ENCODE data around the gene VPS25.

The VPS25 gene

DNA sequence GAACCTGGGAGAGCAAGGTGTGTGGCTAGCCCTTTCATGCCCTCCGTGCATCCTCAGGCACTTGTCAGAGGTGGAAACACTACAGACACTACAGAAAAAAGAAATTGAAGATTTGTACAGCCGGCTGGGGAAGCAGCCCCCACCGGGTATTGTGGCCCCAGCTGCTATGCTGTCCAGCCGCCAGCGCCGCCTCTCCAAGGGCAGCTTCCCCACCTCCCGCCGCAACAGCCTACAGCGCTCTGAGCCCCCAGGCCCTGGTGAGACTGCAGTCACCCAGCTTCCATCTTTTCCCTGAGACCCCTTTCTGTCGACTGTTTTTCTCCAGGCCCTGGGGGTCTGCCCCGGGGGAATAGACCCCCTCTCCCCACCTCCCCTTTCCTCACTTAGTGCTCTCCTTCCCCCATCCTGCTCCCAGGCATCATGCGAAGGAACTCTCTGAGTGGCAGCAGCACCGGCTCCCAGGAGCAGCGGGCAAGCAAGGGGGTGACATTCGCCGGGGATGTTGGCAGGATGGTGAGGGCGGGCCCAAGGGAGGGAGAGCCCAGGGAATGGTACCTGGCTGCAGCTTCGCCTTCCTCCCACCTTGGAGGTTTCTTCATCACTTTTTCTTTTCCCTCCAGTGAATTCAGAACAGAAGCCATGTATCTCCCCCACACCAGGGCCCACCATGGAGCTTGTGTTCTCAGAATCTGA lies 23.0 kb downstream of the VPS25 start:
- no peak for DNase-seq

DNA sequence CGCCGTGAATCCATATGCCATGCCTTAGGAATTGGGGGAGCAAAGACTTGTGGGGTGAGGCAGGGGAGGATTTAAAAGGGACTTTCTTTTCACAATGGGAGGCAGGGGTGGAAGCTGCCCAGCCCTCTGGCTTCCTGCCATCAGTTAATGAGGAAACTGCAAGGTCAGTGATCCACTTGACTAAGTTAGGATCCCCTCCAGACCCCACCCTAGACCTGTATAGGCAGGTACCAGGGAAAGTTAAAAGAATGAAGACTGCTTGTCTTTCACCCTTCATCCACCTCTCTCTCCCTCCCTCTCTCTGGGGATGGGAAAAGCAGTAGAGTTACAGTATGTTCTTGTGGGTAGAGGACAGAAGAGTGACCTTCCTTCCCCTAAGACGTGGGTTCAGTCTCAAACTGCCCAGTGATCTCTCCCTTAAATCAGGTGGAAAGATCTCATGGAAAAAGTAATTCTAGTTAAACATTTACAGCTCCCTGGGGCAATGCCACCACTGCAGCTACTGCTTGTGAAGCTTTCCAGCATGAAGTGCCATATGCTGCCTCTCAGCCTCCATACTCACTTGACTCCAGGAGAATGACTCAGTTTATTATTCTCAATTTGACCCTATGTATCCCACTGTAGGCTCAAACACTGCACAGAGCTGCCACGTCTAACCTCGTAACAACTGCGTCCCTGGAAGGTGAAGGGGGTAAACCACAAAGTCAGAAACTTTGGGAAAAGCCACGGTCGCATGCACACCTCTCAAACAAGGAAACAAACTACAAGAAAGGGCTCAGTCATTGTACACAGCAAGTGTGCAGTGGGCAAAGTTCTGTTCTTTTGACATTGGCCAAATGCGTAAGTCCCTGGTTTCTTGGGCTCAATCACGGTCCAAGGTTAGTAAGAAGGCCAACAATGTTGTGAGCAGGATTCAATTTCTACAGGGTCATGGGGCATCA lies 24.1 kb downstream of the VPS25 start:
- DNase-seq, result no peak

DNA sequence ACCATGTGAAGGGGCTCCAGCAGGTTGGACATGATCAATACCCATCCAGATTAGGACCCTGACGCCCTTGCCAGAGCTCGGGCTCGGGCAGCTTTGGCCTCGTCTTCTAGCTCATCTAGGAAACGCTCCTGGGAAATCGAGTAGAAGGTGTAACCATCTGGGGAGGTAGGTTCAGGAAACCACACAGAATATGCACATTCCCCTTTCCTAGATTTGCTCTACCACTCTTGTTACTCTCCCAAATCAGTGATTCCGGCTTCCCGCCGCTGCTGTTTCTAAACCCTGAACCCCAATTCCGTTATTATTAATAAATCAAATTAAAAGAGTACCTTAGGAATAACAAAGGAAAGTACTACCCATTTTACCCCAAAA lies 24.7 kb downstream of the VPS25 start:
- no peak for DNase-seq

DNA sequence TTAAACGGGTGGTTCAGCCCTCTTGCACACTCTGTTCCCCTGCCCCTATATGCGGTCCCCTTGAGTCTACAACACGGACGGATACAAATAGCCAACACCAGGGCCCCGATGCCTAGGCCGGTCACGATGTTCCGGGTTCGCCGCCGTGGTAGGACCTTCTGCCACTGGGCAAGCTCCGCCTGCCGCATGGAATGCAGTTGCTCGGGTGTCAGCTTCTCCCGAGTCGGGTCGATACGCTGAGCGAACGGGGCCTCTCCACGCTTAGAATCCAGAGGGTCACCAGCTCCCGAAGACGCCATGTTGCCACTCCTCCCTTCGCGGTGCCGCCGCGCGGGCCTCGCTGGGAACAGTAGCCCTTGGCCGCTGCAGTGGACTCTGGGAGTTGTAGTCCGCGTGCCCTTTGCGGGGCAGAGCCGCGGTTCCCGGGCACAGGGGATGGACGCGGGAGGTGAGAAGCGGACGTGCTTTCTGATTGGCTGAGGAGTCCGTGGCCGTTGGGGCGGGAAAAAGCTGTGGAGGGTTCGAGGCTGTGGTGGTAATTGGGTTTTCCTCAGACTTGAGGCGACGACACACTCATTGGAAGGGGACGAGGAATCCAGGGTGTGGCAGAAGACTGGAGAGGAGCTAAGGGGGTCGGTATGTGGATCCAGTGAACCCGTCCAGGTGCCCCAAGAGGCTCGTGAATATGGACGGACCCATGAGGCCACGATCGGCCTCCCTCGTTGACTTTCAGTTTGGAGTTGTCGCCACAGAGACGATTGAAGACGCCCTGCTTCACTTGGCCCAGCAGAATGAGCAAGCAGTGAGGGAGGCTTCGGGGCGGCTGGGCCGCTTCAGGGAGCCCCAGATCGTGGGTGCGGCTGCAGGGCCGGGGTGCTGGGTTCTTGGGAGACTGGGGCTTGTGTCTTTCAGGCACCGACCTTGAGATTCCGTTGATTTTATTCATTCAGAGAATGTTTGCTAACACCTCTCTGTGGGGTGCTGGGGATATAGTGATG lies 25.4 kb downstream of the VPS25 start, which contains the start of the genes CNTD1 and COA3:
Gene CNTD1 (plus strand): TSS at position 479 of the 998 bp plus-strand sequence. CDS start 207 bp downstream, at position 686.
Gene COA3 (minus strand): TSS at position 322 of the 998 bp plus-strand sequence. CDS start 23 bp downstream, at position 299.
- DNase-seq, result peak; percentile 71

DNA sequence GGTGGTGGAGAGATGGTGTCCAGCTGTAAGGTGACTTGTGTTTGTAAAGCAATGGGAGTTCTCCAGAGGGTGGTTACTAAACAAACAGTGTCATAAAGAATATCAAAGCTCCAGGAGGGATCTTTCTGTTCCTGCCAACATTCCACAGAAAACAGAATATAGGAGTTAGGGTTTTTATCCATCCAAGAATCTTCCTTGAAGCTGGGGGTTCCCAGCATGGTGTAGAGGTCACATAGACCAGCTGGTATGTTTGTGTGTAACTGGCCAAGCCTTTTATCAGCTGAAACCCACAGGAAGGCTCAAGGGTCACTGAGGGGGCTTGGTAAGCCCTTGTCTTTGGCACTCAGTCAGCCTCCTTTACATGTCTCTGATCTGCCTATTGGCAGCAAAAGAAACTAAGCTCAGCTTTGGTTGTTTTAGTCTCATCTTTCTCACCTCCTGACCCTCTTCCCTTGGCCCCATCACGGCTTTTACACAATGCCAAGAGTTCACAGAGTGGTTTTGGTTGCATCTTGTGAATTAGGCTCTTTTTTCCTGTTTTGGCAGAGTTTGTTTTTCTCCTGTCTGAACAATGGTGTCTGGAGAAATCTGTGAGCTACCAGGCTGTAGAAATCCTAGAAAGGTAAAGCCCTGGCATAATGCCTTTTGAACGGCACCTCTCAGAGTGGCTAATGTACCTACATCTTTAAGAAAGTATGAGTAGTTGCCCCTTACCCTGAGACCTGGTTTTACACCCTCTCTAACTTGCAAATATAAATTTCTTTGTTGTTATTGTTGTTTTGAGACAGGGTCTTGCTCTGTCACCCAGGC lies 30.0 kb downstream of the VPS25 start:
- no peak for DNase-seq

DNA sequence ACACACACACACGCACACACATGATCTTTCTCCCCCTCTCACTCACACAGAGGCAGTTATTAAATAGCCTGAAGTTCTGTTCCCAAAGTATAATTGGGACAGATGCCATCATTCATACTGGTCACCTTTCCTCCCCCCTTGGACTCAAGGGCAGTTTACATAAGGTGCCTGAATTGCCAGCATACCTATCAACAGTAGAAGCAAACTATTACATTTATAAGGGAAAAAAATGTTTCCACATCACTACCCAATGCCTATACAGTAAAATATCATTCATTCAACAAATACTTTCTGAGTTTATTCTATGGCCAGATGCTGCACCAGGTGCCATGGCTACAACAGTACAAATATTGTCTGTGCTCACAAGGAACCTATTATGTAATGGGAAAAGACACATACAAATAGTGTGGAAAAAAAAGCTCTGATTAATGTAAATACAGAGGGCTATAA lies 31.7 kb downstream of the VPS25 start:
- DNase-seq, result no peak

DNA sequence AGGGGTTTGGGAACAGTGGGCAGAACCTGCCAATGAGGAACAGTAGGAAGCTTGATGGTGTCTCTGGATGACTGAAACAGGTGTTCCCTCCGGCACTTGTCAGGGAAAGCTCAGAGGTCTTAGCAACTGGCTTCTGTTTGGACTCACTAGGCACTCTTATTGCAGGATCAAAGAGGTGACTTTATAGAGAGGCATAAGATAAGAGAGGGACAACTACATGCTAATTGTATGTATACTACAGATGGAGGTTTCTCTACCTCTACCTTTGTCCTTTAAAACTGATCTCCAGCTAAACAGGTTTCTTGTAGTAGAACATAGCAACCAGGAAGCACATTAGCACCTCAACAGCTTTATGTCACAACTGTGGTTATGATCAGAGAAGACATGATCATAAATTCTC lies 33.0 kb downstream of the VPS25 start:
- DNase-seq, result no peak

DNA sequence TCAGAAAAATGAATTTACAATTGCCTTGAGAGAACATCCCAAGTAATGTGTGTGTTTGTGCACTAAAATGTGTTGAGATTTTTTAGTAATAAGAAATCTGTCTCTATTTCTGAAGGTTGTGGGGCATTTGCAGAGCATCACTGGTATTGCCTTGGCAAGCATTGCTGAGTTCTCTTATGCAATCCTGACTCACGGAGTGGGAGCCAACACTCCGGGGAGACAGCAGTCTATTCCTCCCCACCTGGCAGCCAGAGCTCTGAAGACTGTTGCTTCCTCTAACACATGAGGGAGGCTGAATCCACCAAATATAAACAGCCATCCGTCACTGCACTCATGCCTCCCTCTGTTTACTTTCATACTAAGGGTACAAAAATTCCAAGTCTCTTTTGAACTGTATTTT lies 36.0 kb downstream of the VPS25 start:
- DNase-seq, result no peak

DNA sequence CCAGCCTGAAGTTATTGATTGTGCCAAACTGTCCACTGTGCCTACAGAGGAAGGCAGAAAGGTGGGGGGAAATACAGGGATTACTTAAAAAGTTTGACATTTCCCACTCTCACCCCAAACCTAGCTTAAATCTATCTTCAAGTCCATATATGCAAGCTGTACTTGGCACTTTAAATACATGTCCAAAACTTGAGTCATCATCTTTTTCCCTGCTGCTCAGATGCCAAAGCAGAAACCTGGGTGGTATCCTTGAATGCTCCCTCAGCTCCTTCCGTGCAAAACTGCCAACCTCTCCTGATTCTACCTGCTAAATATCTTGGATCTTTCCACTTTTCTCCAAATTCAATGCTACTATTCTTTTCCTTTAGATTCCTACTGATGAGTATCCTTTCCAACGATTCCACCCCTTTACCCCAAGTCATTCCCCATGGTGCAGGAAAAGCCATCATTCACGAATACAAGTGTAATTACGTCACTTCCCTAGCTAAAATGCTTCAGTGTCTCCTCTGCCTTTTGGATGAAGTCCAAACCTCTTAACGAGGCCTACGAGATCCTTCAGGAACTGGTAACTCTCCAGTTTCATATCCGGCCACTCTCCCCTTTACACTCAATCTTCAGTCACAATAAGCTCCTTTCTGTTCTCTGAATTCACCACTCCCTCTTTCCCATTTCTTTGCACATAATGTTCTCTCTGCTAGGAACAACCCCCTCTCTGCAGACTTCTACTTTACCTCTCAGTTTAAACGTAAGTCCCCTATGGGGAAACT lies 41.6 kb downstream of the VPS25 start:
- peak; percentile 91 for DNase-seq

DNA sequence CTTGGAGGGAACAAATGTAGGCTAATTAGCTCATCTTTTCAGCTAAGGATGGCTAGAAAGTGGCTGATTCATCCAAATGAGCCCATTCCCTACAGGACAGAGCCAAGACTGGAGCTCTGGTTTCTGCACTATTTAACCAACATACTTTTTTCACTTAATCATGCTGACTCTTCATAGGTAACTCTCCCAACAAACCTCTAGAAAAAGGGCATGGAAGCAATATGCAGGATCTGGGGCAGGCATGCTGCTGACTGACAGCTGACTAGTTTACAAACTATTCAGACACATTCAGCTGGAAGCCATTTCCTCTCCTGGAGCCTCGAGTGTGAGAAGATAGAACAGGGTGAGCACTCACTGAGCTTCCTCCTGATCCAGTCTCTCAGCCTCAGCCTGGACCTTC lies 44.6 kb downstream of the VPS25 start:
- DNase-seq, result no peak

DNA sequence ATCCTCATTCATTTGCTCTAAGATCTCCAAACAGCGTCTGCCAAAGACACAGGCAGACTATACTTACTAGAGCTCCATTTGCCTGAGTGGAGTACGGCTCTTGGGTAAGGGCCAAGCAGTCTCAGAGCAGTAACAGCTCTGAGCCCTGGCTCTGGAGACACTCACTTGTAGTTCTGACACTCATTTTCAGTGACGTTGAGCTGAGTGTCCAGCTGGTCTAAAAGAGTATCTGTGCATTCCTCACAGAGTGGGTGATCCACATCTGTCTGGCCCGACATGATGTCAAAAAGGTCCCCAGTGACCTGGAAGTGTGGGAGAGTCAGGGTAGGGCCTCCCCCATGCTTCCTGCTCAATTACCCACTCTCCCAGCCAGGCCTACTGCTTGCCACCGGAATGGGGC lies 45.1 kb downstream of the VPS25 start:
- DNase-seq, result no peak

DNA sequence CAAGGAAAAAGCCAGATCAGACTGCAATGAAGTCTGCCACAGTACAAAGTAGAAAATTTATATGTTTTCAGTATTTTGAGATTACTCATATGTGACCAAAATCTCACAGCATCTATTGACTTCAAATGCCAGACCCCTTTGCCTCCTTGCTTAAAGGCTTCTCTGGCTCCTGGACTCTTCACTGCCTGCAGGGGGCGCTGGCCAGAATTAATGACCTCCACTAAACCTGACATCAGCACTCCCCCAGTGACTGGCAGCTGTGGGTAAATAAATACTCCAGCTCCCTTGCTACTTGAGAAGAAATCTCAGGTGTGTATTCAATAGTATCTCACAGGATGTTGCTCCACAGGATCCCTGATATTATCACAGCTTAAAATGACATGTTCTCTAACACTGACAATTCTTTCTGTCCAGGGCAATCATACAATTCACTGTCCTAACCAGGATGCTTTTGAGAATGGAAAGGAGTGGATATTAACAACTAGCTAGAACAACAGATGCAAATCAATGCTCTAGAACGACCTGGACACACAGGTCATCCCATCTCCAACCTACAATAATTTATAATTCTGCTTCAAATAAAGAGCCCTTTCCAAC lies 46.8 kb downstream of the VPS25 start:
- no peak for DNase-seq

DNA sequence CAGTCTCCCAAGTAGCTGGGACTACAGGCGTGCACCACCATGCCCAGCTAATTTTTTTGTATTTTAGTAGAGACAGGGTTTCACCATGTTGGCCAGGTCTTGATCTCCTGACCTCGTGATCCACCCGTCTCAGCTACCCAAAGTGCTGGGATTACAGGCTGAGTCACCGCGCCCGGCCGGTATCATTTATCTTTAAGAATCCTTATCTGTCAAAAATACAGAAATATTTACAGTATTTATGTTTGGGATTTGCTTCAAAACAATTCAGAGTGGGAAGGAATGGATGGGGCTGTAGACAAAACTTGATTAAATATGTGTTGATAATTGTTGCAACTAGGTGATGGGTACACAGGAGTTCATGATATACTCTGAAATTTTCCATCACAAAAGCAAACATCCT lies 47.9 kb downstream of the VPS25 start:
- no peak for DNase-seq

DNA sequence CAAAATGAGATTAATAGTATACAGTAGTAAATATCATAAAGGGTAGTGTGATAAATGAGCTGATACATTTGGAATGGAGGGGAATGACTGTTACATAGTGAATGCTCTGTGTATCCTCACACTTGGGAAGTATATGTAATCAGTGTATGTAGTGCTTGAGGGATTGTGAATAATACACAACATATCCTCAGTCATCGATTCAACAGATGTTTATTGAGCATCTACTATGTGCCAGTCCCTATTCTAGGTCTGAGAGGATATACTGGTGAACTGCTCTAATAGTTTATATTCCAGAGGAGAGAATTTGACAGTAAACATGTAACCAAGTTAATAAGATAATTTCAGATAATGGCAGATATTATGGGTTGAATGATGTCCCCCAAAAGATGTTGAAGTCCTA lies 54.2 kb downstream of the VPS25 start:
- DNase-seq, result no peak
